HCT116 (cell line): ENCODE measurements around the gene KCNK4. TPM values are rescaled to one million over a fixed set of nuclear protein-coding genes. Genes with fewer than 3 reads are reported as not detected.
A peak's percentile ranks its signal among the peaks of the same experiment; 100 is the strongest.

Experiments used
- ATAC-seq: fragments of 200-7000 bp; cut with Tn5 transposase; 2 replicates; pipeline ENCODE4 v1.9.1; 2020; ENCODE audit warnings: mild to moderate bottlenecking, moderate library complexity
- BruUV-seq: library from RNA; stranded (reverse); fragments of 400-500 nt; replicated peaks from 2 replicates; lab custom pipeline; 2021; lab: Mats Ljungman, UMichigan
- CTCF ChIA-PET: fragments of 300-600 bp; sonication (Branson Sonifier 250); formaldehyde crosslinking; loops from one replicate; lab custom pipeline; 2021; ENCODE audit warnings: antibody characterized with exemption; lab: Charles Lee
- POLR2A ChIA-PET: fragments of 300-600, 350-600 bp; sonication (Branson Sonifier 250); formaldehyde crosslinking; loops from one replicate; lab custom pipeline; 2021; ENCODE audit warnings: antibody characterized with exemption; lab: Charles Lee
- RAD21 ChIA-PET, 2 experiments: fragments of 300-600 bp; sonication (Branson Sonifier 250); formaldehyde crosslinking; loops; one replicate each; lab custom pipeline; 2023; ENCODE audit warnings: low total read pairs in 2 of 2; ENCODE audit not compliant: uncharacterized antibody in 2 of 2, unreplicated experiment in 2 of 2, low non-redundant PET in 1 of 2; lab: Charles Lee
- DNase-seq: peaks from one replicate; pipeline ENCODE4 v3.0.0-alpha.2; 2010; ENCODE audit warnings: low read depth, low spot score
- H2AFZ ChIP-seq: fragments of 200-600 bp; shearing (Covaris generic), sonication (generic); 2 replicates; pipeline ENCODE4 v1.6.1; 2017; ENCODE audit warnings: low read depth, mixed run types, mixed read lengths, antibody characterized with exemption, low read length; ENCODE audit not compliant: poor library complexity, severe bottlenecking
- H3K27ac ChIP-seq: 2 replicates; pipeline ENCODE4 v1.5.1; 2012; ENCODE audit warnings: low read depth, low read length
- H3K27me3 ChIP-seq: fragments of 200-600 bp; sonication (generic); 2 replicates; pipeline ENCODE4 v1.6.1; 2016; ENCODE audit warnings: mixed run types, low read length, mixed read lengths; ENCODE audit not compliant: insufficient read depth
- H3K36me3 ChIP-seq, 2 experiments: fragments of 200-500 bp in 1 of 2; fragments of 200-600 bp in 1 of 2; sonication (Bioruptor generic) in 1 of 2; sonication (generic) in 1 of 2; 2 replicates each; pipeline versions ENCODE4 v1.5.1 to v1.6.1; 2014 to 2016; ENCODE audit warnings: low read length in 2 of 2, inconsistent platforms in 1 of 2, mixed read lengths in 1 of 2, mixed run types in 1 of 2; ENCODE audit not compliant: insufficient read depth in 2 of 2, control insufficient read depth in 1 of 2
- H3K4me1 ChIP-seq, 2 experiments: fragments of 200-600 bp in 1 of 2; sonication (generic) in 1 of 2; 2 replicates each; pipeline versions ENCODE4 v1.5.1 to v1.6.1; 2012 to 2017; ENCODE audit warnings: low read length in 2 of 2, inconsistent platforms in 1 of 2, mild to moderate bottlenecking in 1 of 2, mixed read lengths in 1 of 2, mixed run types in 1 of 2, moderate library complexity in 1 of 2; ENCODE audit not compliant: insufficient read depth in 2 of 2, control insufficient read depth in 1 of 2
- H3K4me2 ChIP-seq: fragments of 200-600 bp; sonication (generic); 2 replicates; pipeline ENCODE4 v1.6.1; 2017; ENCODE audit warnings: mixed run types, low read length, mixed read lengths
- H3K4me3 ChIP-seq, 2 experiments: fragments of 200-600 bp in 1 of 2; sonication (generic) in 1 of 2; replicated peaks in 1 of 2; 2 replicates each; pipeline ENCODE4 v1.5.1; 2011 to 2016; ENCODE audit warnings: low read length in 2 of 2, control low read depth in 1 of 2, low read depth in 1 of 2, mild to moderate bottlenecking in 1 of 2, mixed read lengths in 1 of 2, mixed run types in 1 of 2
- H3K79me2 ChIP-seq: fragments of 200-600 bp; sonication (generic); 2 replicates; pipeline ENCODE4 v1.6.1; 2017; ENCODE audit warnings: mild to moderate bottlenecking, mixed run types, low read length, moderate library complexity, mixed read lengths; ENCODE audit not compliant: insufficient read depth
- H3K9ac ChIP-seq: fragments of 200-600 bp; sonication (generic); 2 replicates; pipeline ENCODE4 v1.6.1; 2016; ENCODE audit warnings: low read length, mixed read lengths
- H3K9me2 ChIP-seq: fragments of 200-600 bp; sonication (generic), shearing (Covaris generic); 2 replicates; pipeline ENCODE4 v1.6.1; 2017; ENCODE audit warnings: mixed run types, mild to moderate bottlenecking, moderate library complexity; ENCODE audit not compliant: insufficient read depth
- H3K9me3 ChIP-seq, 2 experiments: fragments of 200-500 bp in 1 of 2; fragments of 200-600 bp in 1 of 2; sonication (Bioruptor generic) in 1 of 2; sonication (generic) in 1 of 2; 2 replicates each; pipeline ENCODE4 v1.6.1; 2014 to 2017; ENCODE audit warnings: low read length in 2 of 2, mixed read lengths in 2 of 2, inconsistent platforms in 1 of 2, low read depth in 1 of 2, mild to moderate bottlenecking in 1 of 2, mixed run types in 1 of 2, moderate library complexity in 1 of 2; ENCODE audit not compliant: control insufficient read depth in 1 of 2, insufficient read depth in 1 of 2
- H4K20me1 ChIP-seq: fragments of 200-600 bp; sonication (generic), shearing (Covaris generic); 2 replicates; pipeline ENCODE4 v1.6.1; 2017; ENCODE audit warnings: mixed run types, mild to moderate bottlenecking, moderate library complexity; ENCODE audit not compliant: insufficient read depth
- CEBPB ChIP-seq: IDR thresholded peaks from 2 replicates; pipeline ENCODE4 v1.6.1; 2012; ENCODE audit warnings: low read depth
- EGR1 ChIP-seq: IDR thresholded peaks from 2 replicates; pipeline ENCODE4 v1.6.1; 2012; ENCODE audit warnings: low read depth
- ELF1 ChIP-seq: IDR thresholded peaks from 2 replicates; pipeline ENCODE4 v1.6.1; 2012; ENCODE audit warnings: low read depth, borderline replicate concordance
- EZH2 ChIP-seq: fragments of 200-600 bp; sonication (generic); IDR thresholded peaks from 2 replicates; pipeline ENCODE4 v1.6.1; 2017; ENCODE audit warnings: antibody characterized with exemption, mixed run types
- FOSL1 ChIP-seq: IDR thresholded peaks from 2 replicates; pipeline ENCODE4 v1.6.1; 2012; ENCODE audit warnings: low read depth
- JUND ChIP-seq: IDR thresholded peaks from 2 replicates; pipeline ENCODE4 v1.6.1; 2012
- POLR2A ChIP-seq: IDR thresholded peaks from 2 replicates; pipeline ENCODE4 v1.7.0; 2011; ENCODE audit warnings: borderline replicate concordance; ENCODE audit not compliant: insufficient read depth, insufficient read length; ENCODE audit errors: extremely low read depth
- POLR2AphosphoS5 ChIP-seq: IDR thresholded peaks from 2 replicates; pipeline ENCODE4 v1.6.1; 2011; ENCODE audit warnings: mild to moderate bottlenecking, low read depth, low read length, moderate library complexity
- SRF ChIP-seq: IDR thresholded peaks from 2 replicates; pipeline ENCODE4 v1.6.1; 2012; ENCODE audit warnings: low read depth
- YY1 ChIP-seq: IDR thresholded peaks from 2 replicates; pipeline ENCODE4 v1.6.1; 2011; ENCODE audit warnings: low read length, low read depth, moderate library complexity, mild to moderate bottlenecking; ENCODE audit not compliant: insufficient replicate concordance; ENCODE audit errors: extremely low read depth
- ZBTB33 ChIP-seq: IDR thresholded peaks from 2 replicates; pipeline ENCODE4 v1.6.1; 2011; ENCODE audit warnings: mild to moderate bottlenecking, low read length, moderate library complexity; ENCODE audit not compliant: insufficient replicate concordance; ENCODE audit errors: extremely low read depth
- ZFX ChIP-seq: fragments of 450-650 bp; IDR thresholded peaks from 2 replicates; pipeline ENCODE4 v1.6.1; 2017
- ZNF274 ChIP-seq: fragments of 200-500 bp; sonication (Bioruptor generic); IDR thresholded peaks from 2 replicates; pipeline ENCODE4 v1.6.1; 2014; ENCODE audit warnings: mild to moderate bottlenecking, low read depth, low read length, inconsistent platforms
- intact Hi-C: fragments of 100-400 bp; cut with micrococcal nuclease; formaldehyde crosslinking; loops from 2 replicates; pipeline ENCODE4 v1.10.0; 2022
- total RNA-seq: library from RNA; stranded (reverse); gene quantifications from one replicate; pipeline ENCODE4 v1.2.1, GENCODE V29; 2021; ENCODE audit not compliant: unreplicated experiment
- TF ChIP-seq, protein P1 (sequence below): IDR thresholded peaks from 2 replicates; pipeline ENCODE4 v1.6.1; 2012
- TF ChIP-seq, protein P2 (sequence below): IDR thresholded peaks from 2 replicates; pipeline ENCODE4 v1.6.1; 2012
- TF ChIP-seq, protein P3 (sequence below): IDR thresholded peaks from 2 replicates; pipeline ENCODE4 v1.6.1; 2012; ENCODE audit warnings: low read depth

The KCNK4 gene
- total RNA-seq, 1 experiment from 2014 or later: not detected

- TF ChIP-seq ELF1 (no peak), JUND (no peak), CEBPB (no peak), ZBTB33 (no peak)
- TF ChIP-seq, protein P1, sequence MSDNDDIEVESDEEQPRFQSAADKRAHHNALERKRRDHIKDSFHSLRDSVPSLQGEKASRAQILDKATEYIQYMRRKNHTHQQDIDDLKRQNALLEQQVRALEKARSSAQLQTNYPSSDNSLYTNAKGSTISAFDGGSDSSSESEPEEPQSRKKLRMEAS: no peak
- TF ChIP-seq, all 23 proteins: peak for 0
These were observed 49.7 kb downstream of the KCNK4 start (continued) for GRCh38 chr11:64340671-64341335.

DNA sequence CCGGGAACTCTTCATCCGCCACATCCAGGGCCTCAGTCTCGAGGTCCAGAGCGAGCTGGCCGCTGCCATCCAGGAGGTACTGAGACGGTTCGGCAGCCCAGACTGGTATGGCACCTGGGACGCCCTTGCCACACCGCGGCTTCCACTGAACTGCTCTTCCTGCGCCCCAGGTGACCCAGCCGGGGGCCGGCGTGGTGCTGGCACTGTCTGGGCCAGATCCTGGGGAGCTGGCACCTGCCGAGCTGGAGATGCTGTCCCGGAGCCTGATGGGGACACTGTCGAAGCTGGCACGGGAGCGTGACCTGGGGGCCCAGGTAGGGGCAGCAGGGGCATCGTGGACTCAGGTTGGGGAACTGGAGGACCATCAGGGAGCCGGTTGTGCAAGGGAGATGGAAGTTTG is 50.3 kb downstream of the KCNK4 start:
- intact Hi-C loops: loop anchor here (5.0 kb wide), 1 partner anchor 34 kb away; the partner anchor contains the start of gene ESRRA
- no peaks in the 10 kb centered on the region for H3K9me2 ChIP-seq
- peak overlapping the region; percentile 92; the same call in 1 of the 2 replicates for H3K4me2 ChIP-seq

More for the DNA sequence above, 50.3 kb downstream of the KCNK4 start:
- Histone ChIP-seq H3K79me2 (no peaks in the 10 kb centered on the region), H4K20me1 (no peaks in the 10 kb centered on the region), H3K4me3 (no peak overlapping the region), H2AFZ (no peak overlapping the region), H3K36me3 (no peaks in the 10 kb centered on the region), H3K27me3 (no peaks in the 10 kb centered on the region), H3K9ac (no peak overlapping the region), H3K27ac (peak overlapping the region; percentile 18; the same call in 1 of the 2 replicates), H3K9me3 (no peaks in the 10 kb centered on the region), H3K4me1 (peaks cover 14 to 33% of the 10 kb centered on the region in 2 experiments)
- no peak for ATAC-seq
- no peak for DNase-seq
- ChIA-PET POLR2A (interaction anchor here (0.5 to 1.3 kb wide), 4 partner anchors 9 to 386 kb away, joined by 3 to 8 read pairs (median 3); partner anchors contain the start of genes PRDX5 and TRMT112), RAD21 (interaction anchor here in 1 of 2 experiments (2.7 kb wide), 1 partner anchor 10 kb away, joined by 14 read pairs; no protein-coding TSS in a partner anchor), CTCF (interaction anchor here (0.9 to 3.9 kb wide), 4 partner anchors 9 to 137 kb away, joined by 3 to 46 read pairs (median 10); no protein-coding TSS in a partner anchor)
- no TSS peak for BruUV-seq
- no peak for TF ChIP-seq EGR1
- no peak for TF ChIP-seq SRF
- TF ChIP-seq, protein P2, sequence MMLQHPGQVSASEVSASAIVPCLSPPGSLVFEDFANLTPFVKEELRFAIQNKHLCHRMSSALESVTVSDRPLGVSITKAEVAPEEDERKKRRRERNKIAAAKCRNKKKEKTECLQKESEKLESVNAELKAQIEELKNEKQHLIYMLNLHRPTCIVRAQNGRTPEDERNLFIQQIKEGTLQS: no peak
- no peak for TF ChIP-seq POLR2A
- no peak for TF ChIP-seq YY1
- no peak for TF ChIP-seq POLR2AphosphoS5
- no peak for TF ChIP-seq JUND
- TF ChIP-seq ZNF274: no peak
- TF ChIP-seq, protein P3, sequence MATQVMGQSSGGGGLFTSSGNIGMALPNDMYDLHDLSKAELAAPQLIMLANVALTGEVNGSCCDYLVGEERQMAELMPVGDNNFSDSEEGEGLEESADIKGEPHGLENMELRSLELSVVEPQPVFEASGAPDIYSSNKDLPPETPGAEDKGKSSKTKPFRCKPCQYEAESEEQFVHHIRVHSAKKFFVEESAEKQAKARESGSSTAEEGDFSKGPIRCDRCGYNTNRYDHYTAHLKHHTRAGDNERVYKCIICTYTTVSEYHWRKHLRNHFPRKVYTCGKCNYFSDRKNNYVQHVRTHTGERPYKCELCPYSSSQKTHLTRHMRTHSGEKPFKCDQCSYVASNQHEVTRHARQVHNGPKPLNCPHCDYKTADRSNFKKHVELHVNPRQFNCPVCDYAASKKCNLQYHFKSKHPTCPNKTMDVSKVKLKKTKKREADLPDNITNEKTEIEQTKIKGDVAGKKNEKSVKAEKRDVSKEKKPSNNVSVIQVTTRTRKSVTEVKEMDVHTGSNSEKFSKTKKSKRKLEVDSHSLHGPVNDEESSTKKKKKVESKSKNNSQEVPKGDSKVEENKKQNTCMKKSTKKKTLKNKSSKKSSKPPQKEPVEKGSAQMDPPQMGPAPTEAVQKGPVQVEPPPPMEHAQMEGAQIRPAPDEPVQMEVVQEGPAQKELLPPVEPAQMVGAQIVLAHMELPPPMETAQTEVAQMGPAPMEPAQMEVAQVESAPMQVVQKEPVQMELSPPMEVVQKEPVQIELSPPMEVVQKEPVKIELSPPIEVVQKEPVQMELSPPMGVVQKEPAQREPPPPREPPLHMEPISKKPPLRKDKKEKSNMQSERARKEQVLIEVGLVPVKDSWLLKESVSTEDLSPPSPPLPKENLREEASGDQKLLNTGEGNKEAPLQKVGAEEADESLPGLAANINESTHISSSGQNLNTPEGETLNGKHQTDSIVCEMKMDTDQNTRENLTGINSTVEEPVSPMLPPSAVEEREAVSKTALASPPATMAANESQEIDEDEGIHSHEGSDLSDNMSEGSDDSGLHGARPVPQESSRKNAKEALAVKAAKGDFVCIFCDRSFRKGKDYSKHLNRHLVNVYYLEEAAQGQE: no peak
- no peak for TF ChIP-seq ZFX
- TF ChIP-seq EZH2: no peak
- TF ChIP-seq FOSL1: no peak
